NCI-H2081 treated with DMSO at 0.1 percent for 48 hours (cell line): Measurements from ENCODE around the gene SPTBN4.
"Not testable (repeated sequence)": the region's sequence is repeated elsewhere in the genome, so short reads cannot be mapped to it uniquely, and the experiment has no call there.

ENCODE experiments used
- DNase-seq: peaks from one replicate; lab custom pipeline; 2025; lab: John Stamatoyannopoulos, UW

SPTBN4 gene

GRCh38 chr19:40530091-40530901 lies 63.5 kb downstream of the SPTBN4 start:
- DNase-seq, result no peak

GRCh38 chr19:40533508-40533907 lies 66.7 kb downstream of the SPTBN4 start:
- no peak for DNase-seq

DNA sequence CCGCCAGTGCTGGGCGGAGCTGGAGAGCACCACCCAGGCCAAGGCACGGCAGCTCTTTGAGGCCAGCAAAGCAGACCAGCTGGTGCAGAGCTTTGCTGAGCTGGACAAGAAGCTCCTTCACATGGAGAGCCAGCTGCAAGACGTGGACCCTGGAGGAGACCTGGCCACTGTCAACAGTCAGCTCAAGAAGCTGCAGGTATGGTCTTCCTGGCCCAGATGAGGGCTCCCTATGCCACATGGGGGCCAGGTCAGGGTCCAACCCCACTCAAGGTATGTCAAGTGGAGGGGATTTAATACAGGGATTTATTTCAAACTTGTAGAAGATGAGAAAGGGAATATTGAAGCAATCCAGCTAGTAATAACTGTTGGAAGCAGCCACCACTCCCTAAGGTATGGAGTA lies 67.3 kb downstream of the SPTBN4 start:
- DNase-seq, result no peak

DNA sequence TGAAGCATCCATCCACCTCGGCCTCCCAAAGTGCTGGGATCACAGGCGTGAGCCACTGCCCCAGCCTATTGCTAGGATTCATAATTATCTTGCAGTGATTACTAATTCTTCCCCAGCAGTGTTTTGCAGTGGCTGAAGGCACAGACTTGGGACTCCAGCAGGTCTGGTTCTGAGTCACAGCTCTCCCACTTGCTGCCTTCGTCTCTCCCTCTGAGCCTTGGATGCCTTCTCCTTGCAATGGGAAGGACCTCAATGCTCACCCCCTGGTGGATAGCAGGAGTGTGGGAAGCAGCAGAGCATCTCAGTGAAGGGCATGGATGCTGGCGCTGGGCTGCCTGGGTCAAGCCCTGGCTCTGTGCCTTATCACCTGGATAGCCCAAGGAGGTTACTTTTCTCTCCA lies 72.3 kb downstream of the SPTBN4 start:
- no peak for DNase-seq

DNA sequence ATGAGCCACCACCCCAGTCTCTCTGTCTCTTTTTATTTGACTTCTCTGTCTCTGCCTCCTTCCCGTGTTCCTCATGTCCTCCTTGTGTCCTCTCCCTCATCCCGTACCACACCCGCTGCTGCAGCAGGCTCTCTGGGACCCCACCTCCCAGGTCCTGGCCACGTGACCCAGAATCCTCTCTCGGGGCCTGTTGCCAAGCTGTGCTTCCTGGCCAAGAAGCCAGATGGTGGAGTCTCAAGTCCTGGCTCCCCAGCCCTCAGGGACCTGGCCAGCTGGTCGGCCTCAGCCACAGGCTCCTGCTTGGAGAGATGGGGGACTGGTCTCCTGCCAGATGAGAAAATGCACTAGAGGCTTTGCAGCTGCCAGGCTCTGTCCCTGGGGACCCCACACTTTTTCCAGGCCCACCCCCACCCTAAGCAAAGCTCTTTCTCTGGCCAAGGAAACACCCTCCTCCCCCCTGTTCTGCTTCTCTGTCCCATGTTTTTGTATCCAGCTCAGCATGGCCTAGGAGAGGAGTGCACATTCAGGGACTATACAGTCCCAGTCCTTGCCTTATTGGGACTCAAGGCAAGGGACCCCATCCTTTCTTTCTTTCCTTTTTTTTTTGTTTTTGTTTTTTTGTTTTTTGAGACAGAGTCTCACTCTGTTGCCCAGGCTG lies 75.5 kb downstream of the SPTBN4 start:
- DNase-seq, result no peak

- no peak for DNase-seq
Measured at GRCh38 chr19:40543029-40543597, 76.3 kb downstream of the SPTBN4 start.

DNA sequence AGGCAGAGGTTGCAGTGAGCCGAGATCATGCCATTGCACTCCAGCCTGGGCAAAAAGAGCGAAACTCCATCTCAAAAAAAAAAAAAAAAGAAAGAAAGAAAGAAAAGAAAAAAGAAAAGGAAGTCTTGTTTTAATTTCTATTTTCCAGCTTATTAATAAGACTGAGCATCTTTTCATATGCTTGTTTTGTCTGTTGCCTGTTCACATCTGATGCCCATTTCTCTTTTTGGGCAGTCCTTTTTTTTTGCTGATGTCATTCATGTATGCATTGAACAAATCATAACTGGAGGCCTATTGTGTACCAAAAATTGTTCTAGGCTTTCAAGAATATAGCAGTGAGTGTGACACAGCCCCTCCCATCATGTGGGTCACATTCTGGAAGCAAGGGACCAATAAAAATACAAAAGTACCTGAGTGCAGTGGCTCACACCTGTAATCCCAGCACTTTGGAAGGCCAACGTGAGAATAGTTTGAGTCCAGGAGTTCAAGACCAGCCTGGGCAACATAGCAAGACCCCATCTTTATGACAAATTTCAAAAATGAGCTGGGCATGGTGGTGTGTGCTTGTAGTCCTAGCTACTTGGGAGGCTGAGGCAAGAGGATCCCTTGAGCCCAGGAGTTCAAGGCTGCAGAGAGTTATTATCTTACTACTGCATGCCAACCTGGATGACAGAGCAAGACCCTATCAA lies 79.5 kb downstream of the SPTBN4 start:
- not testable (repeated sequence) for DNase-seq

- DNase-seq, result not testable (repeated sequence)
Measured at GRCh38 chr19:40547190-40547589, 80.4 kb downstream of the SPTBN4 start.

- no peak for DNase-seq
Measured at GRCh38 chr19:40547836-40548235, 81.0 kb downstream of the SPTBN4 start.

DNA sequence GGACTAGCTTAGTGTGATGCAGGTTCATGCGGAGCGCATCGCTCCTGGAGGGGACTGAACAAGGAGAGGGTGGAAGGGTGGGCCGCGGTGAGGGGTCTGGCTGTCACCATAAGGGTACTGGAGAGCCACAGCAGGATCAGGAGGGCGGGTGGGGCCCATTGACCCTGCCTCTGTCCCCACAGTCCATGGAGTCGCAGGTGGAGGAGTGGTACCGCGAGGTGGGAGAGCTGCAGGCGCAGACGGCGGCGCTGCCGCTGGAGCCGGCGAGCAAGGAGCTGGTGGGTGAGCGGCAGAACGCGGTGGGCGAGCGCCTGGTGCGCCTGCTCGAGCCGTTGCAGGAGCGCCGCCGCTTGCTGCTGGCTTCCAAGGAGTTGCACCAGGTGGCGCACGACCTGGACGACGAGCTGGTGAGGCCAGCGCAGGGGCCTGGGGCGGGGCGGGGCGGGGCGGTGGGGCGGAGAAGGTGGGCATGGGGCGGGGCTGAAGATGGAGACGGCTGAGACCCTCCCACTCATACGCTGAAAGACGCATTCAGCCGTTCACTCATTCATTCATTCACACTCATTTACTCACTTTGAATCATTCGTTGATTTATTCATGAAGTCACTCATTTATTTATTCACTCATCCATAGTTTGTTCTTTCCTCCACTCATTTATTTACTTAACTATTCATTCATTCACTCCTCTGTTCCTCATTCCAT lies 82.4 kb downstream of the SPTBN4 start:
- no peak for DNase-seq

- no peak for DNase-seq
Measured at GRCh38 chr19:40550951-40551350, 84.2 kb downstream of the SPTBN4 start.

DNA sequence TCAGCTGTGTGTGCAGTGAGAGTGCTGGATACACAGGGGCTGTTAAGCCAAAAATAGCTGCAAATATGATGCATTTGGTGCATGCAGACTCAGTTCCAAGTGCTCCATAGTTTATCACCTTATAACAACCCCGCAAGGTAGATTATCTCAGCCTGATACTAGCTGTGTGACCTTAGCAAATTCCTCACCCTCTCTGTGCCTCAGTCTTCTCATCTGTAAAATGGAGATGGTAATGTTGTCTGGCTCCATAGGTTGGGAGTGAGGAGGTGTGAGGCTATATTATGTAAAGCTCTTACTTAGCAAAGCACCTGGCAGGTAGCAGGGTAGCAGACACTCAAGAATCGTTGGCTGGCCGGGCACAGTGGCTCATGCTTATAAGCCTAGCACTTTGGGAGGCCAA lies 86.0 kb downstream of the SPTBN4 start:
- no peak for DNase-seq

GRCh38 chr19:40553885-40554857 lies 87.4 kb downstream of the SPTBN4 start:
- DNase-seq, result no peak

GRCh38 chr19:40555978-40556689 lies 89.3 kb downstream of the SPTBN4 start:
- no peak for DNase-seq

- no peak for DNase-seq
Measured at GRCh38 chr19:40556953-40557530, 90.2 kb downstream of the SPTBN4 start.

DNA sequence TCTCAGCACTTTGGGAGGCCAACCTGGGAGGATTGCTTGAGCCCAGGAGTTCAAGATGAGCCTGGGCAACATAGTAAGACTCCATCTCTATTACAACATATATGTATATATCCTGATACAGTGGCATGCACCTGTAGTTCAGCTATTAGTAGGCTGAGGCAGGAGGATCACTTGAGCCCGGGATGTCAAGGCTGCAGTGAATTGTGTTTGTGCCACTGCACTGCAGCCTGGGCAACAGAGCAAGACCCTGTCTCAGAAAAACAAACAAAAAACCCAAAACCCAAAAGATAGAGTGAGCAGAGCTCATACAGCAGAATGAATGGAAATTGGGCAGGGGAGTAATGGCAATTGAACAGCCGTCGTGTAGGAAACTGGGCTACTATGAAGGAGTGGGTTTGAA lies 92.6 kb downstream of the SPTBN4 start:
- no peak for DNase-seq

- no peak for DNase-seq
Measured at GRCh38 chr19:40560092-40560507, 93.3 kb downstream of the SPTBN4 start.

- DNase-seq, result no peak
Measured at GRCh38 chr19:40561947-40562346, 95.1 kb downstream of the SPTBN4 start.

- DNase-seq, result not testable (repeated sequence)
Measured at GRCh38 chr19:40564535-40564934, 97.7 kb downstream of the SPTBN4 start.

DNA sequence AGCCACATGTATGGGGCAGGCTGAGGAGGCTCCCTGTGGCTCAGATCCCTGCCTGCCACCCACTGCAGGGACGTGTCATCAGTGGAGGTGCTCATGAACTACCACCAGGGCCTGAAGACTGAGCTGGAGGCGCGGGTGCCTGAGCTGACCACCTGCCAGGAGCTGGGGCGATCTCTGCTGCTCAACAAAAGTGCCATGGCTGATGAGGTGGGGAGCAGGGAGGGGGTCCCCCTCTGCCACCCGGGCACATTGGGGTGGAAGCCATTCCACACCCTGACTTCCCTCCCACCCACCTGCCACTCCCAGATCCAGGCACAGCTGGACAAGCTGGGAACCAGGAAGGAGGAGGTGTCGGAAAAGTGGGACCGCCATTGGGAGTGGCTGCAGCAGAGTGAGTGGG lies 98.6 kb downstream of the SPTBN4 start:
- DNase-seq, result no peak
